Measurements from ENCODE around the gene ZNF22.

- TF ChIP-seq CTCF (IDR thresholded peaks at IDR 0.05), result no peak
- no peak for TF ChIP-seq EZH2phosphoT487 (IDR thresholded peaks at IDR 0.05)
- TF ChIP-seq EZH2 (IDR thresholded peaks at IDR 0.05), result no peak
Measured at GRCh38 chr10:44967616-44968015, 33.1 kb upstream of the ZNF22 start.
